Measurements from ENCODE around the gene LHX3. TPM values are rescaled to one million over a fixed set of nuclear protein-coding genes. Genes with fewer than 3 reads are reported as not detected.

LHX3 gene
- not detected for polyA plus RNA-seq (2013, experiment 1 of 2; ENCODE audit: insufficient read length)
- polyA plus RNA-seq (2013, experiment 2 of 2; ENCODE audit: insufficient read length): not detected

DNA sequence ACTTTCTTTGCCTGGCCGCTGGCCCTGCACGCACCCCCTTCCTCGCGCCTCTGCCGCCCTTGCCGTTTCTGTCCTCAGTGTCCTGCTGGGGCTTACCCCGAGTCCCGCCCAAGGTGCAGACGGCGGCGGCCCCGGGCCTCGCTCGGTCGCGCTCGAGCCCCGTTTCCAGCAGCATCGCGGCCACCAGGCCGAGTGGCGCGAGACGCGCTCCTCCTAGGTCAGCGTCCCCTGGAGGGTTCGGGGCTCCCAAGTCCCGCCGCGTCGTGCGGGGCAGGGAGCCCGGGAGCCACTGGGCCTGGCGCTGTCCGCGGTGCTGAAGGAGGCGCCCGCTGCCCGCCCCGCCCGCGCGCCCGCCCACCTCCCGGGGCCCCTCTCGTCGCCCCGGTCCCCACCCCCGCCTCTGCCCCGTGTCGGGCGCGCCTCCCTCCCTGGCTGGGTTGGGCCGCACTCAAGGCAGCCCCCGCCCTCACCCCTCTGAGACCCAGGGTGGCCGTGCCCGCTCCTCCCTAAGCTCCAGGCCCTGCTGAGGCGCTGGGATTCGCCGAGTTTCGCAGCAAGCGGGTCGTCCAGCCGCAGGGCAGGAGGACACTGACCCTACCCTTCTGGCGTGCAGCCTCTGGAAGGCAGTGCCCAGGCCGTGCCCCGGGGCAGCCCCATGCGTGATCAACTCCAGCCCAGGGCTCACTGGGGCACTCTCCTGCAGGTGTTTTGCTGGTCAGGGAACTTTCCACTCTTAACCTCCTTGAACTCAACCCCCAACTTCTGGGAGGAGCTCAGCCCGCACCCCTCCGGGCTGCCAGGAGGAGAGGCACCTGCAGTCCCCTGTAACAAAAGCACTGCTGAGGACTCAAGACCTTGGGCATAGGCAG, at the start of gene LHX3:
Gene LHX3, minus strand, starts transcription at position 291 of the 869 bp plus-strand sequence. Its CDS starts 116 bp downstream, at position 175.
- DNase-seq: no peak

- DNase-seq: no peak
Measured at GRCh38 chr9:136253246-136254130, 48.6 kb upstream of the LHX3 start.

GRCh38 chr9:136252846-136253245, 47.9 kb upstream of the LHX3 start:
- DNase-seq: no peak

- no peak for DNase-seq
Measured at GRCh38 chr9:136252281-136252680, 47.4 kb upstream of the LHX3 start.

- no peak for DNase-seq
Measured at GRCh38 chr9:136251264-136252115, 46.6 kb upstream of the LHX3 start.

DNA sequence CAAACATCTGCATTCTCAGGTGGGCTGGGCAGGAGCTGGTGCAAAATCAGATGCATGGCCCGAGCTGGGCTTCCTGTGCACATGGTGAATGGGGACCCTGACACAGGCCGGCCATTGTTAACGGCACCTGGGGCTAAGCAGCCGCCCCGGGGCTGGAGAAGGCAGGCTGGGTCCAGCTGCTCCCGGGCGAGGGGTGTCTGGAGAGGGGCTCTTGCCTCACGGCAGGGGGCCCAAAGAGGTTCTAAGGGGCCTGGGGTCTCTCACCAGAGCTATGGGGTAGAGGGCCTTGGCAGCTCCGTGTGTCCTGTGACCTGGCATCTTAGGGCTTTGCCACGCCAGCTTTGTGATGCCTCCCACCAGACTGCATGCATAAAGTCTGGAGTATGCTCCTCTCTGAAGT, 45.7 kb upstream of the LHX3 start:
- no peak for DNase-seq

GRCh38 chr9:136249877-136250559, 45.1 kb upstream of the LHX3 start:
- DNase-seq: no peak

DNA sequence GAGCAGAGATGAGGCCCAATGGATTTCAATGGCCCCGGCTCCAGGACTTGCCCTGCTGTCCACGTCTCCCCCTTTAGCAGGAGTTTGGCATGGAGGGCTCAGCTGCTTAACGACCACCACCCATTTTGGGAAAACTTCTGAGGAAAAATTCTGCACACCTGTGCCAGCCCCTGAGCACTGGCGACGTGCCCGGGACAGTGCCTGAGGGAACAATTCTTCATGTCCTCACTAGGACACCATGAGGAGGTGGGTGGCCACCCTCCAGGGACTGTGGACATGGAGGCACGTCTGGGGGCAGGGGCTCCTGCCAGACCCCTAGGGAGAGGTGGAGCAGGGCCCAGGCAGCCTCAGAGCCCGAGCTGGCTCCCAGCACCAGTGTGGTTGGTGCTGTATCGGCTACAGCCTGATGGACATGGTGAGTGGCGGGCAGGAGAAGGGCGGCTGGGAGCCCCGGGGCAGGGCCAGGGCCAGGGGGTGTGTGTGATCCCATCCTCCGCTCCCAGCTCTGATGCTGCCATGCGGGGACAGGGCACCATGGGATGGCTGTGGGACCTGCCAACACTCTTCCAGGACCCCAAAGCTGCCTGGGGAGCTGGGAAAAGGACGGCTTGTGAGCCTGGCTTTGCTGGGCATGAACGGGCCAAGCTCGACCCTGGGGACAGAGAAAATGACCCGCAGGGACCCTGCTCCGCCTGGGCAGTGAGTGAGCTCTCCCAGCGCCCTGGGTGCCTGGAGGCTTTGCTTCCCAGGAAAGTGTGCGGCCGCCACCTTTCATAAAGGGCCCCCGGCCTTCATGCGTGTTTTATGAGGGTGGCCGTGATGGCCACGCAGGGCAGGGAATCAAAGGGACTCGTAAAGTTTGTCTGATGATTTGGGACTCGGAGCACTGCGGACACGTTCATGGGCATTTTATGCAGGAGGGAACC, 44.3 kb upstream of the LHX3 start:
- DNase-seq: no peak

GRCh38 chr9:136247947-136248637, 43.2 kb upstream of the LHX3 start:
- no peak for DNase-seq

- no peak for DNase-seq
Measured at GRCh38 chr9:136247551-136247916, 42.6 kb upstream of the LHX3 start.

DNA sequence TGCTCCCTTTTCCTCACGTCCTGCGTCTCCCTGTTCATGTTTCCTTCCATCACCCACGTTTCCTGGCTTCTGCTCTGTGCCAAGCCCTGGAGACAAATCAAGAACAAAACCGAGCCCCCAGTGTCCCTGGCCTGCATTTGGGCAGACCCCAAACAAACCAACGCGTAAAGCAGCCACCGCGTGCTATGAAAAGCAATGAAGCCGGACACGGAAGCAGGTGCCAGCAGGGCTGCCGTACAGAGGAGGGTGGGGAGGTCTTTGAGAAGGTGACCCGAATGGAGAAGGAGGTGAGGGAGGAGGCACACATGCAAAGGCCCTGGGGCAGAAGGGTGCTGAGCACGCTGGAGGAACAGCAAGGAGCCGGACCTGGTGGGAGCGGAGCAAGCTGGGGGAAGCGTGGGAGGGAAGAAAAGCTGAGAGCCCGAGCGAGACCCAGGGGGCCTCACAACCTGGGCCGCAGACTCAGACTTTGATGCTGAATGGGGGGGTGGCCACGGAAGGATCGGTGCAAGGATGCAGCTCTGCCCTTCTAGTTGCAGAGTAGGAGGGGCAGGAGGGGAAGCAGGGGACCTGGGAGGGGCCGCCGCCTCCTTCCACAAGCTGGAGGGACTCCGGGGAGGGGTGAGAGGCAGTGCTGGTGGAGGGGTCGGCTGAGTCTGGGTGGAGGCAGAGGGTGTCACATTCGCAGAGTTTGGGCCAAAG, 42.1 kb upstream of the LHX3 start:
- DNase-seq: no peak

GRCh38 chr9:136245219-136246150, 40.6 kb upstream of the LHX3 start, which contains the start of gene QSOX2:
Gene QSOX2, minus strand, starts transcription at chr9:136245812. Its CDS starts 9 bp downstream, at chr9:136245803.
- DNase-seq: peak; percentile 77

GRCh38 chr9:136244969-136245218, 40.0 kb upstream of the LHX3 start:
- DNase-seq: no peak

GRCh38 chr9:136244122-136244968, 39.4 kb upstream of the LHX3 start:
- no peak for DNase-seq

GRCh38 chr9:136243631-136244030, 38.7 kb upstream of the LHX3 start:
- no peak for DNase-seq

GRCh38 chr9:136242918-136243525, 38.1 kb upstream of the LHX3 start:
- no peak for DNase-seq

GRCh38 chr9:136242248-136242647, 37.3 kb upstream of the LHX3 start:
- DNase-seq: no peak

Data from fibroblast of skin of abdomen (primary cell).